ENCODE measurements around the gene SLC66A3. TPM values are rescaled to one million over a fixed set of nuclear protein-coding genes. Genes with fewer than 3 reads are reported as not detected.

SLC66A3 gene
- total and polyA plus RNA-seq, 7 donors, result 6.9 to 71.7 (median 34.3) TPM

- intact Hi-C loops (cut with DNase I), result no loop called here
- WGBS, 2 donors, result 86 to 87% methylated on average over 9 of the region's 9 CpGs
- no peaks in the 10 kb centered on the region for H3K36me3 ChIP-seq
Observed at GRCh38 chr2:11168488-11168887, 13.2 kb downstream of the SLC66A3 start.

GRCh38 chr2:11169333-11169732, 14.1 kb downstream of the SLC66A3 start:
- TF ChIP-seq EP300 (IDR thresholded peaks at IDR 0.05) (no peak), POLR2A (IDR thresholded peaks at IDR 0.05) (no peak), CTCF (IDR thresholded peaks at IDR 0.05) (no peak), POLR2AphosphoS5 (IDR thresholded peaks at IDR 0.05) (no peak)
- Histone ChIP-seq H3K36me3 (no peaks in the 10 kb centered on the region), H3K4me3 (no peak overlapping the region), H3K27ac (no peak overlapping the region), H3K27me3 (no peaks in the 10 kb centered on the region), H3K9me3 (no peaks in the 10 kb centered on the region), H3K4me1 (no peaks in the 10 kb centered on the region)
- 74 to 87% methylated on average over 13 of the region's 13 CpGs for WGBS, 2 donors
- no peak for DNase-seq
- intact Hi-C loops (cut with DNase I), result no loop called here

More at GRCh38 chr2:11168488-11168887, 13.2 kb downstream of the SLC66A3 start:
- Histone ChIP-seq H3K27me3 (no peaks in the 10 kb centered on the region), H3K27ac (no peak overlapping the region), H3K4me3 (no peak overlapping the region), H3K9me3 (no peaks in the 10 kb centered on the region), H3K4me1 (no peaks in the 10 kb centered on the region)
- DNase-seq, result no peak
- TF ChIP-seq POLR2AphosphoS5 (IDR thresholded peaks at IDR 0.05) (no peak), POLR2A (IDR thresholded peaks at IDR 0.05) (no peak), EP300 (IDR thresholded peaks at IDR 0.05) (no peak), CTCF (IDR thresholded peaks at IDR 0.05) (no peak)

GRCh38 chr2:11174222-11174621, 19.0 kb downstream of the SLC66A3 start:
- Histone ChIP-seq H3K27ac (no peak overlapping the region), H3K27me3 (no peaks in the 10 kb centered on the region), H3K9me3 (no peaks in the 10 kb centered on the region), H3K4me3 (no peak overlapping the region), H3K4me1 (no peaks in the 10 kb centered on the region), H3K36me3 (no peaks in the 10 kb centered on the region)
- peak; percentile 18 for DNase-seq
- 95 to 96% methylated on average over 9 of the region's 9 CpGs for WGBS, 2 donors
- intact Hi-C loops (cut with DNase I), result no loop called here
- TF ChIP-seq CTCF (IDR thresholded peaks at IDR 0.05) (no peak), EP300 (IDR thresholded peaks at IDR 0.05) (no peak), POLR2AphosphoS5 (IDR thresholded peaks at IDR 0.05) (no peak), POLR2A (IDR thresholded peaks at IDR 0.05) (no peak)

- Histone ChIP-seq H3K27me3 (no peaks in the 10 kb centered on the region), H3K4me3 (no peak overlapping the region), H3K36me3 (peaks cover 0 to 7% (median 0%) of the 10 kb centered on the region in 4 donors), H3K9me3 (no peaks in the 10 kb centered on the region), H3K27ac (no peak overlapping the region), H3K4me1 (no peaks in the 10 kb centered on the region)
- intact Hi-C loops (cut with DNase I), result no loop called here
- DNase-seq, result peak; percentile 27
- WGBS, 2 donors, result 65 to 87% methylated on average over 6 of the region's 6 CpGs
- TF ChIP-seq CTCF (IDR thresholded peaks at IDR 0.05) (no peak), EP300 (IDR thresholded peaks at IDR 0.05) (no peak), POLR2AphosphoS5 (IDR thresholded peaks at IDR 0.05) (no peak), POLR2A (IDR thresholded peaks at IDR 0.05) (no peak)
Observed at GRCh38 chr2:11175293-11175795, 20.1 kb downstream of the SLC66A3 start.
